OCI-LY7 (cell line): ENCODE data around the gene SIPA1L3. TPM values are rescaled to one million over a fixed set of nuclear protein-coding genes. Genes with fewer than 3 reads are reported as not detected.

ENCODE experiments used
- BruUV-seq: library from RNA; stranded (reverse); fragments of 400-500 nt; replicated peaks from 2 replicates; lab custom pipeline; 2021; lab: Mats Ljungman, UMichigan
- CTCF ChIA-PET: fragments of 300-600 bp; sonication (Branson Sonifier 250); formaldehyde crosslinking; loops from one replicate; lab custom pipeline; 2022; ENCODE audit warnings: antibody characterized with exemption; ENCODE audit not compliant: unreplicated experiment; lab: Charles Lee
- POLR2A ChIA-PET: fragments of 300-600 bp; sonication (Branson Sonifier 250); formaldehyde crosslinking; loops from one replicate; lab custom pipeline; 2022; ENCODE audit warnings: antibody characterized with exemption; lab: Charles Lee
- DNase-seq: peaks from one replicate; pipeline ENCODE4 v3.0.0-alpha.2; 2015; ENCODE audit warnings: low spot score
- H2AFZ ChIP-seq: fragments of 200-600 bp; sonication (generic), shearing (Covaris generic); 2 replicates; pipeline ENCODE4 v1.6.1; 2014; ENCODE audit warnings: mild to moderate bottlenecking, antibody characterized with exemption, low read length, moderate library complexity
- H3K27ac ChIP-seq: fragments of 200-600 bp; sonication (generic); 2 replicates; pipeline ENCODE4 v1.5.1; 2014; ENCODE audit warnings: mixed run types, low read depth, mild to moderate bottlenecking, moderate library complexity, low read length, inconsistent platforms; ENCODE audit not compliant: poor library complexity, severe bottlenecking
- H3K36me3 ChIP-seq: fragments of 200-600 bp; sonication (generic); 2 replicates; pipeline ENCODE4 v1.6.1; 2014; ENCODE audit warnings: mild to moderate bottlenecking, antibody characterized with exemption, low read length, moderate library complexity, mixed read lengths; ENCODE audit not compliant: insufficient read depth
- H3K4me1 ChIP-seq: fragments of 200-600 bp; sonication (generic); 2 replicates; pipeline ENCODE4 v1.5.1; 2014; ENCODE audit warnings: mild to moderate bottlenecking, low read length; ENCODE audit not compliant: insufficient read depth, poor library complexity, severe bottlenecking
- H3K4me2 ChIP-seq: fragments of 200-600 bp; sonication (generic); 2 replicates; pipeline ENCODE4 v1.6.1; 2014; ENCODE audit warnings: mild to moderate bottlenecking, low read length
- H3K4me3 ChIP-seq: fragments of 200-600 bp; sonication (generic); 2 replicates; pipeline ENCODE4 v1.5.1; 2014; ENCODE audit warnings: mild to moderate bottlenecking, low read depth, low read length; ENCODE audit not compliant: poor library complexity, severe bottlenecking
- H3K79me2 ChIP-seq: fragments of 200-600 bp; sonication (generic); 2 replicates; pipeline ENCODE4 v1.6.1; 2016; ENCODE audit warnings: low read depth, mild to moderate bottlenecking, low read length, moderate library complexity, mixed read lengths; ENCODE audit not compliant: insufficient read depth
- H3K9me2 ChIP-seq: fragments of 200-600 bp; sonication (generic); 2 replicates; pipeline ENCODE4 v1.6.1; 2016; ENCODE audit warnings: mild to moderate bottlenecking, low read length, mixed read lengths; ENCODE audit not compliant: insufficient read depth
- H3K9me3 ChIP-seq: fragments of 200-600 bp; sonication (generic); 2 replicates; pipeline ENCODE4 v1.6.1; 2014; ENCODE audit warnings: mild to moderate bottlenecking, mixed run types, low read length, mixed read lengths
- H4K20me1 ChIP-seq: fragments of 200-600 bp; sonication (generic); 2 replicates; pipeline ENCODE4 v1.6.1; 2014; ENCODE audit warnings: mild to moderate bottlenecking, antibody characterized with exemption, low read length, moderate library complexity, mixed read lengths; ENCODE audit not compliant: insufficient read depth
- CTCF ChIP-seq: fragments of 200-600 bp; sonication (generic); conservative IDR thresholded peaks from 2 replicates; pipeline ENCODE4 v1.5.1; 2014; ENCODE audit warnings: mild to moderate bottlenecking, antibody characterized with exemption, low read length, moderate library complexity, mixed read lengths
- EZH2phosphoT487 ChIP-seq: fragments of 200-600 bp; sonication (generic); IDR thresholded peaks from 2 replicates; pipeline ENCODE4 v1.6.1; 2018; ENCODE audit warnings: low read depth, borderline replicate concordance, mild to moderate bottlenecking, mixed run types, antibody characterized with exemption, low read length, moderate library complexity, mixed read lengths
- intact Hi-C: fragments of 100-400 bp; cut with micrococcal nuclease; formaldehyde crosslinking; loops from one replicate; pipeline ENCODE4 v1.10.0; 2022; ENCODE audit not compliant: unreplicated experiment
- total RNA-seq, 2 experiments: library from RNA; depleted of rRNA in 1 of 2; stranded (reverse); fragments of >200 nt in 1 of 2; shearing (Covaris generic) in 1 of 2; gene quantifications; 2 replicates each; pipeline ENCODE4 v1.2.3, GENCODE V29; 2014 to 2022

The SIPA1L3 gene
- total RNA-seq, 2 experiments from 2014 or later: 21.2 to 84.4 TPM

GRCh38 chr19:37938353-37938752 lies 31.3 kb downstream of the SIPA1L3 start:
- Histone ChIP-seq H3K4me3 (no peak overlapping the region), H3K27ac (peak overlapping the region; percentile 10), H3K4me2 (no peak overlapping the region), H3K36me3 (peaks cover 57% of the 10 kb centered on the region), H3K9me3 (peaks cover 32% of the 10 kb centered on the region; the same call in 1 of the 2 replicates), H2AFZ (no peak overlapping the region), H3K9me2 (no peaks in the 10 kb centered on the region), H3K79me2 (peaks cover 35% of the 10 kb centered on the region; the same call in 1 of the 2 replicates), H3K4me1 (peaks cover 6% of the 10 kb centered on the region), H4K20me1 (no peaks in the 10 kb centered on the region)
- no TSS peak for BruUV-seq
- CTCF ChIA-PET: no interaction called here
- intact Hi-C loops: no loop called here
- no peak for DNase-seq
- TF ChIP-seq CTCF: no peak
- no peak for TF ChIP-seq EZH2phosphoT487
- POLR2A ChIA-PET: interaction anchor here (1.2 to 1.8 kb wide), 2 partner anchors 15 kb away, joined by 5 to 9 read pairs; no protein-coding TSS in a partner anchor

- BruUV-seq: no TSS peak
- Histone ChIP-seq H3K27ac (no peak overlapping the region), H3K9me2 (no peaks in the 10 kb centered on the region), H2AFZ (no peak overlapping the region), H3K9me3 (peaks cover 6% of the 10 kb centered on the region; the same call in 1 of the 2 replicates), H3K4me1 (no peaks in the 10 kb centered on the region), H3K4me2 (no peak overlapping the region), H4K20me1 (no peaks in the 10 kb centered on the region), H3K36me3 (peaks cover 30% of the 10 kb centered on the region), H3K4me3 (no peak overlapping the region), H3K79me2 (peaks cover 10% of the 10 kb centered on the region; the same call in 1 of the 2 replicates)
- CTCF ChIA-PET: no interaction called here
- POLR2A ChIA-PET: interaction anchor here (0.7 kb wide), 1 partner anchor 16 kb away, joined by 4 read pairs; no protein-coding TSS in a partner anchor
- intact Hi-C loops: no loop called here
- TF ChIP-seq CTCF (no peak), EZH2phosphoT487 (no peak)
- DNase-seq: no peak
These were observed 34.9 kb downstream of the SIPA1L3 start for GRCh38 chr19:37941782-37942515.

GRCh38 chr19:37942516-37942902 lies 35.5 kb downstream of the SIPA1L3 start:
- CTCF ChIA-PET: no interaction called here

More at GRCh38 chr19:37942516-37942902, 35.5 kb downstream of the SIPA1L3 start:
- no peaks in the 10 kb centered on the region for H4K20me1 ChIP-seq
- peaks cover 25% of the 10 kb centered on the region for H3K36me3 ChIP-seq
- POLR2A ChIA-PET: no interaction called here
- H3K27ac ChIP-seq: no peak overlapping the region
- H2AFZ ChIP-seq: no peak overlapping the region
- H3K9me2 ChIP-seq: no peaks in the 10 kb centered on the region
- BruUV-seq: no TSS peak
- intact Hi-C loops: no loop called here
- no peak overlapping the region for H3K4me3 ChIP-seq
- H3K9me3 ChIP-seq: peaks cover 5% of the 10 kb centered on the region; the same call in 1 of the 2 replicates
- TF ChIP-seq CTCF: no peak
- no peak for TF ChIP-seq EZH2phosphoT487
- H3K4me2 ChIP-seq: no peak overlapping the region
- no peaks in the 10 kb centered on the region for H3K4me1 ChIP-seq
- peaks cover 6% of the 10 kb centered on the region; the same call in 1 of the 2 replicates for H3K79me2 ChIP-seq
- DNase-seq: no peak
